RWPE2 (cell line): ENCODE results near the gene FAM181A.

Experiments used
- ATAC-seq: fragments of 200-7000 bp; cut with Tn5 transposase; 3 replicates; pipeline ENCODE4 v1.9.1; 2021; ENCODE audit warnings: low read depth
- DNase-seq: peaks from one replicate; pipeline ENCODE4 v3.0.0-alpha.2; 2020; ENCODE audit warnings: low spot score
- H3K27ac ChIP-seq: fragments of 450-650 bp; 2 replicates; pipeline ENCODE4 v1.5.1; 2017; ENCODE audit warnings: mild to moderate bottlenecking; ENCODE audit not compliant: poor library complexity, severe bottlenecking
- H3K27me3 ChIP-seq: fragments of 250-450 bp; sonication (Bioruptor Pico); 2 replicates; pipeline ENCODE4 v1.5.1; 2021; ENCODE audit warnings: mild to moderate bottlenecking, moderate library complexity; ENCODE audit not compliant: insufficient read depth, poor library complexity, severe bottlenecking
- H3K36me3 ChIP-seq: fragments of 250-450 bp; sonication (Bioruptor Pico); 2 replicates; pipeline ENCODE4 v1.5.1; 2020; ENCODE audit warnings: low read depth, mild to moderate bottlenecking, moderate library complexity
- H3K4me1 ChIP-seq: fragments of 250-450 bp; sonication (Bioruptor Pico); 2 replicates; pipeline ENCODE4 v1.5.1; 2021; ENCODE audit warnings: mild to moderate bottlenecking, moderate library complexity; ENCODE audit not compliant: insufficient read depth, poor library complexity, severe bottlenecking
- H3K4me3 ChIP-seq: fragments of 250-450 bp; sonication (Bioruptor Pico); 2 replicates; pipeline ENCODE4 v1.5.1; 2021; ENCODE audit warnings: mild to moderate bottlenecking, moderate library complexity; ENCODE audit not compliant: severe bottlenecking
- H3K9me3 ChIP-seq: fragments of 250-450 bp; sonication (Bioruptor Pico); 2 replicates; pipeline ENCODE4 v1.5.1; 2021; ENCODE audit warnings: mild to moderate bottlenecking, moderate library complexity; ENCODE audit not compliant: severe bottlenecking
- CTCF ChIP-seq: fragments of 450-650 bp; IDR thresholded peaks from one replicate; pipeline ENCODE4 v1.5.1; 2017; ENCODE audit warnings: mild to moderate bottlenecking, moderate library complexity; ENCODE audit not compliant: poor library complexity, severe bottlenecking

FAM181A gene

DNA sequence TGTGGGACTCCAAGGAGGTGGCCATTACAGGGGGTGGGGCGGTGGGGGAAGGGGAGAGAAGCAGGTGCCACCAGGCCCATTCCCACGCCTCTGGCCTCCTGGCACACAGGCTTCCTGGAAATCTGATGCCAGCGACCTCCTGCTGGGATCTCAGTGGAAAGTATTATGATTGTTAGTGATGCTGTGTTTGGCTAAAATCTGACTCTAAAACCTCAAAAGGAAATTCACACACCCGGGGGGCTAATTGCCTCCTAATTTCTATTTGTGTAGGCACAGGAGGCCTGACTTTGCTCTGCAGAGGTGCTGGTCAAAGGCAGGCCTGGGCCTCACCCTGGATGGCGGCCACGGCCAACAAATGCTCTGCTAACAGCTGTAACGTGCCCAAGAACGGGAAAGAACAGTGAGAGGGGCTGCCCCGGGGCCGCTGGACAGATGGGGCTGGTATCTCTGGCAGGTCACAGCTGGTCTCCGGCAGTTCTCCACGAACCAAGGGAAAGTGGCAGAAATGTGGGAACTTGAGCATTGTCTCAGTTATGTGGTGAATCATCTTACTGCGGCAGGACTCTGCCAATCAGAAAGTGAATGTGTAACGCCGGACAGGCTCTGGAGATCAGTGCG lies 14.3 kb downstream of the FAM181A start:
- Histone ChIP-seq H3K9me3 (no peaks in the 10 kb centered on the region), H3K27me3 (no peaks in the 10 kb centered on the region), H3K4me1 (peaks cover 30% of the 10 kb centered on the region), H3K36me3 (no peaks in the 10 kb centered on the region), H3K27ac (peak overlapping the region; percentile 58), H3K4me3 (no peak overlapping the region)
- ATAC-seq (peak; percentile 68), DNase-seq (no peak)
- no peak for TF ChIP-seq CTCF

- no peak for DNase-seq
- Histone ChIP-seq H3K4me3 (no peak overlapping the region), H3K27ac (no peak overlapping the region), H3K4me1 (peaks cover 24% of the 10 kb centered on the region), H3K36me3 (no peaks in the 10 kb centered on the region), H3K27me3 (no peaks in the 10 kb centered on the region), H3K9me3 (no peaks in the 10 kb centered on the region)
- no peak for ATAC-seq
- no peak for TF ChIP-seq CTCF
These were observed 15.9 kb downstream of the FAM181A start for GRCh38 chr14:93943052-93943451.

GRCh38 chr14:93943930-93944329 lies 16.8 kb downstream of the FAM181A start:
- Histone ChIP-seq H3K4me3 (no peak overlapping the region), H3K27me3 (no peaks in the 10 kb centered on the region), H3K4me1 (peaks cover 24% of the 10 kb centered on the region), H3K27ac (no peak overlapping the region), H3K9me3 (no peaks in the 10 kb centered on the region), H3K36me3 (no peaks in the 10 kb centered on the region)
- TF ChIP-seq CTCF = no peak
- no peak for ATAC-seq
- no peak for DNase-seq

GRCh38 chr14:93944348-93945069 lies 17.4 kb downstream of the FAM181A start:
- Histone ChIP-seq H3K27ac (no peak overlapping the region), H3K27me3 (no peaks in the 10 kb centered on the region), H3K9me3 (no peaks in the 10 kb centered on the region), H3K4me1 (peaks cover 24% of the 10 kb centered on the region), H3K36me3 (no peaks in the 10 kb centered on the region), H3K4me3 (no peak overlapping the region)
- DNase-seq (no peak), ATAC-seq (no peak)
- no peak for TF ChIP-seq CTCF

DNA sequence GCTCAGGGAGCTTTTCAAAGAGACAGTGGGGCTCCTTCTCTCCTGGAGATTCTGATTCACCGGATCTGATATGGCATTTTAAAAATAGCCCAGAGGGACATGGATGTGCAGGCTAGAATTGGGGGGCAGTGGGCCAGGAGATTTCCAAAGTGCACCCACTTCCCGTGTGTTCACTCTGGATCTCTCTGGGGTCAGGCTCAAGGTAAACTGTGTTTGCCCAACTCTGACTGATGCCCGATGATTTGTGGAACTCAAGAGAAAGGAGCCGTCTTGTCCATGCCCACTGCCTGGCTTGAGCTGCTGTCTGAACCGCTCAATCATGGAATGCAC lies 17.9 kb downstream of the FAM181A start:
- no peak for TF ChIP-seq CTCF
- Histone ChIP-seq H3K27me3 (no peaks in the 10 kb centered on the region), H3K9me3 (no peaks in the 10 kb centered on the region), H3K4me3 (no peak overlapping the region), H3K4me1 (peaks cover 24% of the 10 kb centered on the region), H3K36me3 (no peaks in the 10 kb centered on the region), H3K27ac (no peak overlapping the region)
- no peak for ATAC-seq
- no peak for DNase-seq
